B cell (primary cell): ENCODE results near the gene SNX14. TPM values are rescaled to one million over a fixed set of nuclear protein-coding genes. Genes with fewer than 3 reads are reported as not detected.
"Not testable (repeated sequence)": the region's sequence is repeated elsewhere in the genome, so short reads cannot be mapped to it uniquely, and the experiment has no call there.

ENCODE experiments used
- ATAC-seq: fragments of 200-7000 bp; cut with Tn5 transposase; one replicate; pipeline ENCODE4 v1.10.0; 2021; ENCODE audit warnings: low read depth, mild to moderate bottlenecking, moderate number of reproducible peaks, moderate library complexity
- CTCF ChIA-PET: fragments of 350-600 bp; sonication (Branson Sonifier 250); formaldehyde crosslinking; loops from one replicate; lab custom pipeline; 2021; ENCODE audit warnings: antibody characterized with exemption, inconsistent platforms; lab: Charles Lee
- POLR2A ChIA-PET: fragments of 350-600 bp; sonication (Branson Sonifier 250); formaldehyde crosslinking; loops from one replicate; lab custom pipeline; 2021; ENCODE audit warnings: antibody characterized with exemption; lab: Charles Lee
- DNase-seq: peaks from one replicate; pipeline ENCODE4 v3.0.0; 2013
- H2AFZ ChIP-seq: 2 replicates; pipeline ENCODE4 v1.6.1; 2012; ENCODE audit warnings: mild to moderate bottlenecking, low read depth, low read length; ENCODE audit not compliant: insufficient read depth, poor library complexity, severe bottlenecking
- H3K27ac ChIP-seq, 2 donors: 1 replicate in 1 of 2; 2 replicates in 1 of 2; pipeline ENCODE4 v1.5.1; 2012 to 2013; ENCODE audit warnings: low read length in 2 of 2, mild to moderate bottlenecking in 2 of 2, moderate library complexity in 1 of 2
- H3K27me3 ChIP-seq, 4 experiments: fragments of 200-600 bp in 1 of 4; sonication (generic) in 1 of 4; replicated peaks in 1 of 4; 1 replicate in 2 of 4; 2 replicates in 2 of 4; pipeline versions ENCODE4 v1.6.1 to v1.7.0; 2013 to 2016; ENCODE audit warnings: low read length in 3 of 4, mild to moderate bottlenecking in 2 of 4, mixed read lengths in 1 of 4, moderate library complexity in 1 of 4; ENCODE audit not compliant: insufficient read depth in 4 of 4, control insufficient read depth in 3 of 4; ENCODE audit errors: control extremely low read depth in 1 of 4
- H3K36me3 ChIP-seq, 2 experiments: replicated peaks in 1 of 2; 1 replicate in 1 of 2; 2 replicates in 1 of 2; pipeline versions ENCODE4 v1.6.1 to v1.7.1; 2013; ENCODE audit warnings: low read length in 1 of 2; ENCODE audit not compliant: insufficient read depth in 2 of 2, control insufficient read depth in 1 of 2; ENCODE audit errors: control extremely low read depth in 1 of 2, extremely low read depth in 1 of 2
- H3K4me1 ChIP-seq, 2 donors: fragments of 200-600 bp in 1 of 2; sonication (generic) in 1 of 2; 1 replicate in 1 of 2; 2 replicates in 1 of 2; pipeline versions ENCODE4 v1.5.1 to v1.6.1; 2013 to 2017; ENCODE audit warnings: low read length in 2 of 2; ENCODE audit not compliant: control insufficient read depth in 2 of 2, insufficient read depth in 2 of 2
- H3K4me2 ChIP-seq: replicated peaks from 2 replicates; pipeline ENCODE3; 2012; ENCODE audit warnings: mild to moderate bottlenecking, low read depth, low read length; ENCODE audit not compliant: poor library complexity, severe bottlenecking
- H3K4me3 ChIP-seq, 5 experiments: fragments of 200-600 bp in 1 of 5; sonication (generic) in 1 of 5; 1 replicate in 3 of 5; 2 replicates in 2 of 5; pipeline versions ENCODE4 v1.5.1 to v1.7.0; 2011 to 2016; ENCODE audit warnings: low read length in 4 of 5, mild to moderate bottlenecking in 4 of 5, low read depth in 2 of 5, control low read depth in 1 of 5, moderate library complexity in 1 of 5; ENCODE audit not compliant: insufficient read depth in 1 of 5; ENCODE audit errors: control extremely low read depth in 1 of 5, extremely low read depth in 1 of 5
- H3K79me2 ChIP-seq: fragments of 200-600 bp; sonication (generic); one replicate; pipeline ENCODE4 v1.6.0; 2016; ENCODE audit warnings: low read length; ENCODE audit not compliant: control insufficient read depth, insufficient read depth
- H3K9ac ChIP-seq: fragments of 200-600 bp; sonication (generic); 2 replicates; pipeline ENCODE4 v1.6.1; 2017; ENCODE audit warnings: mild to moderate bottlenecking, low read length, moderate library complexity
- H3K9me3 ChIP-seq, 3 donors: one replicate each; pipeline versions ENCODE4 v1.6.1 to v1.7.1; 2013; ENCODE audit warnings: low read length in 2 of 3; ENCODE audit not compliant: control insufficient read depth in 2 of 3, insufficient read depth in 1 of 3; ENCODE audit errors: control extremely low read depth in 1 of 3
- H4K20me1 ChIP-seq: 2 replicates; pipeline ENCODE4 v1.6.0; 2012; ENCODE audit warnings: mild to moderate bottlenecking, low read length; ENCODE audit not compliant: insufficient read depth, control insufficient read depth, poor library complexity, severe bottlenecking
- H3K27ac Mint-ChIP-seq: one replicate; pipeline ENCODE4 v1.8.0; 2021; ENCODE audit warnings: mixed read lengths
- H3K27me3 Mint-ChIP-seq: one replicate; pipeline ENCODE4 v1.8.0; 2021; ENCODE audit warnings: mixed read lengths
- H3K4me1 Mint-ChIP-seq: one replicate; pipeline ENCODE4 v1.8.0; 2021; ENCODE audit warnings: mixed read lengths
- H3K4me3 Mint-ChIP-seq: one replicate; pipeline ENCODE4 v1.8.0; 2021; ENCODE audit warnings: mixed read lengths
- H3K9me3 Mint-ChIP-seq: one replicate; pipeline ENCODE4 v1.8.0; 2022; ENCODE audit warnings: mixed read lengths; ENCODE audit not compliant: insufficient read depth
- CTCF ChIP-seq: fragments of 200-600 bp; IDR thresholded peaks from one replicate; pipeline ENCODE4 v1.8.0; 2022; ENCODE audit warnings: antibody characterized with exemption, mild to moderate bottlenecking
- EZH2 ChIP-seq: IDR thresholded peaks from 2 replicates; pipeline ENCODE4 v1.6.1; 2012; ENCODE audit warnings: borderline replicate concordance, low read depth, mild to moderate bottlenecking, moderate library complexity, low read length; ENCODE audit not compliant: insufficient read depth, poor library complexity, severe bottlenecking
- WGBS: methylation state at CpG from one replicate; pipeline ENCODE4 v1.1.5; 2013; ENCODE audit warnings: missing lambda C conversion rate; ENCODE audit not compliant: insufficient coverage; 5-methylcytosine and 5-hydroxymethylcytosine counted together
- intact Hi-C: fragments of 100-400 bp; cut with micrococcal nuclease; formaldehyde crosslinking; loops from one replicate; pipeline ENCODE4 v1.10.0; 2022
- polyA plus RNA-seq: library from polyadenylated mRNA; depleted of rRNA; stranded (reverse); fragments of >200 nt; gene quantifications from 2 replicates; pipeline ENCODE4 v1.2.3, GENCODE V29; 2012
- total RNA-seq, 2 donors: library from RNA; stranded (reverse); fragments of 120-200 nt in 1 of 2; gene quantifications; 1 replicate in 1 of 2; 2 replicates in 1 of 2; pipeline versions ENCODE4 v1.2.3 to v1.2.4, GENCODE V29; 2013 to 2022

Gene SNX14
- total and polyA plus RNA-seq, 2 donors (not counting 1 experiment from before 2014, with no cell fraction given), result 36.9 to 80.0 TPM

- Mint-ChIP-seq H3K27me3 (no peaks in the 10 kb centered on the region), H3K27ac (no peak overlapping the region), H3K9me3 (no peaks in the 10 kb centered on the region), H3K4me3 (no peak overlapping the region), H3K4me1 (no peaks in the 10 kb centered on the region)
- TF ChIP-seq CTCF, result peak; percentile 92
- no peak for TF ChIP-seq EZH2
- Histone ChIP-seq H3K27ac (no peak overlapping the region), H4K20me1 (no peaks in the 10 kb centered on the region), H2AFZ (no peak overlapping the region), H3K4me3 (no peak overlapping the region), H3K36me3 (peaks cover 6 to 29% of the 10 kb centered on the region in 2 experiments), H3K27me3 (no peaks in the 10 kb centered on the region), H3K4me1 (no peaks in the 10 kb centered on the region), H3K4me2 (no peak overlapping the region), H3K9me3 (no peaks in the 10 kb centered on the region), H3K9ac (no peak overlapping the region), H3K79me2 (no peaks in the 10 kb centered on the region)
- intact Hi-C loops, result loop anchor here (1.0 to 5.0 kb wide), 2 partner anchors 140 to 182 kb away; no protein-coding TSS in a partner anchor
- no peak for ATAC-seq
- WGBS, result no CpG with 5 or more reads among the region's 2 CpGs
- POLR2A ChIA-PET, result no interaction called here
- DNase-seq, result peak; percentile 14
- CTCF ChIA-PET, result interaction anchor here (0.6 to 3.4 kb wide), 24 partner anchors 9 to 1858 kb away, joined by 3 to 29 read pairs (median 4); partner anchors contain the start of gene NT5E
Observed at GRCh38 chr6:85537055-85537494, 56.6 kb downstream of the SNX14 start.

- H3K9me3 ChIP-seq, H3K27me3 Mint-ChIP-seq, DNase-seq, H3K4me1 ChIP-seq, H3K4me3 ChIP-seq, H2AFZ ChIP-seq, H3K9ac ChIP-seq, H3K27ac ChIP-seq, intact Hi-C loops, H3K4me1 Mint-ChIP-seq, POLR2A ChIA-PET, H3K4me3 Mint-ChIP-seq, H3K27ac Mint-ChIP-seq, H3K9me3 Mint-ChIP-seq, H3K27me3 ChIP-seq, H3K4me2 ChIP-seq, H4K20me1 ChIP-seq, ATAC-seq, H3K79me2 ChIP-seq: not testable (repeated sequence)
- CTCF ChIA-PET, result interaction anchor here (1.2 to 5.1 kb wide), 2 partner anchors 11 to 12 kb away, joined by 3 to 26 read pairs; no protein-coding TSS in a partner anchor
- 100% methylated on average over 1 of the region's 2 CpGs for WGBS
- H3K36me3 ChIP-seq, result peaks cover 11 to 35% of the 10 kb centered on the region in 2 experiments
Observed at GRCh38 chr6:85524281-85524680, 69.4 kb downstream of the SNX14 start.
